ENCODE results near the gene KCNK3.
A peak's percentile ranks its signal among the peaks of the same experiment; 100 is the strongest.
"Not testable (repeated sequence)": the region's sequence is repeated elsewhere in the genome, so short reads cannot be mapped to it uniquely, and the experiment has no call there.

KCNK3 gene

GRCh38 chr2:26759845-26760244, 67.3 kb downstream of the KCNK3 start:
- no peak for DNase-seq

- DNase-seq: not testable (repeated sequence)
These were observed 68.5 kb downstream of the KCNK3 start for GRCh38 chr2:26760991-26761390.

GRCh38 chr2:26763019-26763418, 70.5 kb downstream of the KCNK3 start:
- no peak for DNase-seq

- peak; percentile 80 for DNase-seq
These were observed 71.8 kb downstream of the KCNK3 start, which contains the start of gene SLC35F6 for GRCh38 chr2:26764078-26764887. Gene SLC35F6, plus strand, starts transcription at chr2:26764284. Its CDS starts 66 bp downstream, at chr2:26764350.

GRCh38 chr2:26764906-26765305, 72.4 kb downstream of the KCNK3 start:
- no peak for DNase-seq

GRCh38 chr2:26765475-26766200, 73.1 kb downstream of the KCNK3 start:
- DNase-seq: no peak

GRCh38 chr2:26767129-26767528, 74.6 kb downstream of the KCNK3 start:
- DNase-seq: no peak

GRCh38 chr2:26767894-26768487, 75.5 kb downstream of the KCNK3 start:
- no peak for DNase-seq

GRCh38 chr2:26768759-26769088, 76.2 kb downstream of the KCNK3 start:
- DNase-seq: no peak

GRCh38 chr2:26769089-26769761, 76.7 kb downstream of the KCNK3 start:
- no peak for DNase-seq

- no peak for DNase-seq
These were observed 78.6 kb downstream of the KCNK3 start for GRCh38 chr2:26770986-26771586.

GRCh38 chr2:26772064-26773001, 79.8 kb downstream of the KCNK3 start:
- no peak for DNase-seq

- no peak for DNase-seq
These were observed 83.8 kb downstream of the KCNK3 start for GRCh38 chr2:26776195-26776800.

- DNase-seq: no peak
These were observed 85.6 kb downstream of the KCNK3 start for GRCh38 chr2:26778098-26778497.

GRCh38 chr2:26778507-26778906, 86.0 kb downstream of the KCNK3 start:
- DNase-seq: no peak

- no peak for DNase-seq
These were observed 87.8 kb downstream of the KCNK3 start for GRCh38 chr2:26780203-26780760.

All from stimulated activated CD4-positive, alpha-beta T cell treated with anti-CD3 and anti-CD28 coated beads, Interleukin-12 subunit alpha, Interleukin-12 subunit beta, amount 100 ng/mL, for 4 hours (primary cell).